ENCODE measurements around the gene SLC9A9. TPM values are rescaled to one million over a fixed set of nuclear protein-coding genes. Genes with fewer than 3 reads are reported as not detected.

SLC9A9 gene
- total RNA-seq, 4 donors from 2014 or later: 7.8 to 19.6 (median 13.4) TPM

GRCh38 chr3:143648218-143648617 is 200.1 kb downstream of the SLC9A9 start:
- H3K9me3 ChIP-seq: no peaks in the 10 kb centered on the region
- DNase-seq: no peak
- H3K36me3 ChIP-seq: no peaks in the 10 kb centered on the region
- intact Hi-C loops (cut with DNase I): loop anchor here (10.0 kb wide), 1 partner anchor 533 kb away; the partner anchor contains the start of gene CHST2
- no peaks in the 10 kb centered on the region for H3K27me3 ChIP-seq
- H3K4me1 ChIP-seq: peaks cover 0 to 13% of the 10 kb centered on the region in 2 donors
- H3K4me3 ChIP-seq (replicated peaks in 1 of 3): no peak overlapping the region
- 95 to 97% methylated on average over 14 of the region's 14 CpGs for WGBS, 2 donors
- H3K27ac ChIP-seq: no peak overlapping the region
- TF ChIP-seq CTCF (IDR thresholded peaks at IDR 0.05) (no peak), POLR2A (IDR thresholded peaks at IDR 0.05) (no peak)

GRCh38 chr3:143644370-143645089 is 203.7 kb downstream of the SLC9A9 start:
- Histone ChIP-seq H3K4me3 (replicated peaks in 1 of 3) (no peak overlapping the region), H3K9me3 (no peaks in the 10 kb centered on the region), H3K27me3 (no peaks in the 10 kb centered on the region), H3K27ac (peak overlapping the region; percentile 41 to 64 (median 64)), H3K4me1 (peaks cover 0 to 13% of the 10 kb centered on the region in 2 donors), H3K36me3 (no peaks in the 10 kb centered on the region)
- 19 to 29% methylated on average over 4 of the region's 4 CpGs for WGBS, 2 donors
- peak; percentile 73 to 78 for DNase-seq
- peak; percentile 21 to 93 (median 68) for TF ChIP-seq CTCF (IDR thresholded peaks at IDR 0.05)
- no peak for TF ChIP-seq POLR2A (IDR thresholded peaks at IDR 0.05)
- intact Hi-C loops (cut with DNase I): loop anchor here (10.0 kb wide), 1 partner anchor 530 kb away; the partner anchor contains the start of gene CHST2

- WGBS, 2 donors: 88 to 89% methylated on average over 1 of the region's 1 CpG
- intact Hi-C loops (cut with DNase I): loop anchor here (10.0 kb wide), 1 partner anchor 529 kb away; the partner anchor contains the start of gene CHST2
- Histone ChIP-seq H3K36me3 (no peaks in the 10 kb centered on the region), H3K4me3 (replicated peaks in 1 of 3) (no peak overlapping the region), H3K9me3 (no peaks in the 10 kb centered on the region), H3K27me3 (no peaks in the 10 kb centered on the region), H3K27ac (peak overlapping the region; percentile 41 to 64 (median 64)), H3K4me1 (peaks cover 0 to 13% of the 10 kb centered on the region in 2 donors)
- no peak for DNase-seq
- TF ChIP-seq POLR2A (IDR thresholded peaks at IDR 0.05): no peak
- no peak for TF ChIP-seq CTCF (IDR thresholded peaks at IDR 0.05)
Observed at GRCh38 chr3:143643905-143644304, 204.4 kb downstream of the SLC9A9 start.

GRCh38 chr3:143640774-143641173 is 207.5 kb downstream of the SLC9A9 start:
- TF ChIP-seq CTCF (IDR thresholded peaks at IDR 0.05): no peak
- TF ChIP-seq POLR2A (IDR thresholded peaks at IDR 0.05): no peak
- no peaks in the 10 kb centered on the region for H3K36me3 ChIP-seq
- peaks cover 0 to 13% of the 10 kb centered on the region in 2 donors for H3K4me1 ChIP-seq
- no peaks in the 10 kb centered on the region for H3K9me3 ChIP-seq
- no peaks in the 10 kb centered on the region for H3K27me3 ChIP-seq
- H3K27ac ChIP-seq: no peak overlapping the region
- intact Hi-C loops (cut with DNase I): loop anchor here (10.0 kb wide), 1 partner anchor 526 kb away; the partner anchor contains the start of gene CHST2
- 93 to 99% methylated on average over 3 of the region's 3 CpGs for WGBS, 2 donors
- no peak overlapping the region for H3K4me3 ChIP-seq (replicated peaks in 1 of 3)
- no peak for DNase-seq

- 93 to 94% methylated on average over 1 of the region's 1 CpG for WGBS, 2 donors
- no peak overlapping the region for H3K4me3 ChIP-seq (replicated peaks in 1 of 3)
- intact Hi-C loops (cut with DNase I): no loop called here
- H3K27ac ChIP-seq: no peak overlapping the region
- TF ChIP-seq CTCF (IDR thresholded peaks at IDR 0.05) (no peak), POLR2A (IDR thresholded peaks at IDR 0.05) (no peak)
- no peaks in the 10 kb centered on the region for H3K4me1 ChIP-seq
- no peak for DNase-seq
- H3K36me3 ChIP-seq: no peaks in the 10 kb centered on the region
- no peaks in the 10 kb centered on the region for H3K27me3 ChIP-seq
- H3K9me3 ChIP-seq: no peaks in the 10 kb centered on the region
Observed at GRCh38 chr3:143637133-143637532, 211.1 kb downstream of the SLC9A9 start.

Measured in thyroid gland (tissue), 4 donors.